ENCODE data around the gene MAMDC2.

Gene MAMDC2

DNA sequence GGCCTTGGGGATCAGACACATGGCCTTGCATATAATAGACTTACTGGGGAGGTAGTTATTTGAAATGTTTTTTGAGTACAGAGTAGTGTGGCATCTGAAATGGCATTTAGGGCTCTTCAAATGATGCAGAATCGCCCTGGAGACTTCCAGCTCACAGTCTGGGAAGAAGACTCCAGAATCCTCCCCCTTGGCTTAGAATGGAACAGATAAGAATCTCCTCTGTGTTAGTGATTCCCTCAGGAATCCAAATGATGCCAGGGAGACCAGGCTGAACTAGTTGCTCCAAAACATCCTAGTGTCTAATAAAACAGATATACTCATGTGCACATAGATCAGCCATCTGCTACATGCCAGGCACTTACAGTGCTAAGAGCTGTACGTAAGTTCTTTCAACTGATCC is 176.6 kb downstream of the MAMDC2 start:
- TF ChIP-seq TOX (CRISPR knock-in tag; IDR thresholded peaks at IDR 0.05; ENCODE audit: borderline replicate concordance) (no peak), ESRRG (CRISPR knock-in tag; IDR thresholded peaks at IDR 0.05) (no peak), TCF4 (CRISPR knock-in tag; IDR thresholded peaks at IDR 0.05; ENCODE audit: borderline replicate concordance) (no peak), RARB (CRISPR knock-in tag; IDR thresholded peaks at IDR 0.05) (no peak), ZC3H10 (CRISPR knock-in tag; IDR thresholded peaks at IDR 0.05) (no peak), ZNF70 (CRISPR knock-in tag; IDR thresholded peaks at IDR 0.05) (no peak), ZFP30 (CRISPR knock-in tag; IDR thresholded peaks at IDR 0.05) (no peak), ZFP3 (CRISPR knock-in tag; IDR thresholded peaks at IDR 0.05) (no peak), GLIS3 (CRISPR knock-in tag; IDR thresholded peaks at IDR 0.05) (no peak), ISL1 (CRISPR knock-in tag; IDR thresholded peaks at IDR 0.05) (no peak)
- TF ChIP-seq, protein P1, sequence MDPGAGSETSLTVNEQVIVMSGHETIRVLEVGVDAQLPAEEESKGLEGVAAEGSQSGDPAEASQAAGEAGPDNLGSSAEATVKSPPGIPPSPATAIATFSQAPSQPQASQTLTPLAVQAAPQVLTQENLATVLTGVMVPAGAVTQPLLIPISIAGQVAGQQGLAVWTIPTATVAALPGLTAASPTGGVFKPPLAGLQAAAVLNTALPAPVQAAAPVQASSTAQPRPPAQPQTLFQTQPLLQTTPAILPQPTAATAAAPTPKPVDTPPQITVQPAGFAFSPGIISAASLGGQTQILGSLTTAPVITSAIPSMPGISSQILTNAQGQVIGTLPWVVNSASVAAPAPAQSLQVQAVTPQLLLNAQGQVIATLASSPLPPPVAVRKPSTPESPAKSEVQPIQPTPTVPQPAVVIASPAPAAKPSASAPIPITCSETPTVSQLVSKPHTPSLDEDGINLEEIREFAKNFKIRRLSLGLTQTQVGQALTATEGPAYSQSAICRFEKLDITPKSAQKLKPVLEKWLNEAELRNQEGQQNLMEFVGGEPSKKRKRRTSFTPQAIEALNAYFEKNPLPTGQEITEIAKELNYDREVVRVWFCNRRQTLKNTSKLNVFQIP (CRISPR knock-in tag; IDR thresholded peaks at IDR 0.05; ENCODE audit: borderline replicate concordance, low read depth) = no peak
- TF ChIP-seq, protein P2, sequence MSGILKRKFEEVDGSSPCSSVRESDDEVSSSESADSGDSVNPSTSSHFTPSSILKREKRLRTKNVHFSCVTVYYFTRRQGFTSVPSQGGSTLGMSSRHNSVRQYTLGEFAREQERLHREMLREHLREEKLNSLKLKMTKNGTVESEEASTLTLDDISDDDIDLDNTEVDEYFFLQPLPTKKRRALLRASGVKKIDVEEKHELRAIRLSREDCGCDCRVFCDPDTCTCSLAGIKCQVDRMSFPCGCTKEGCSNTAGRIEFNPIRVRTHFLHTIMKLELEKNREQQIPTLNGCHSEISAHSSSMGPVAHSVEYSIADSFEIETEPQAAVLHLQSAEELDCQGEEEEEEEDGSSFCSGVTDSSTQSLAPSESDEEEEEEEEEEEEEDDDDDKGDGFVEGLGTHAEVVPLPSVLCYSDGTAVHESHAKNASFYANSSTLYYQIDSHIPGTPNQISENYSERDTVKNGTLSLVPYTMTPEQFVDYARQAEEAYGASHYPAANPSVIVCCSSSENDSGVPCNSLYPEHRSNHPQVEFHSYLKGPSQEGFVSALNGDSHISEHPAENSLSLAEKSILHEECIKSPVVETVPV (CRISPR knock-in tag; IDR thresholded peaks at IDR 0.05) = no peak
- TF ChIP-seq, protein P3, sequence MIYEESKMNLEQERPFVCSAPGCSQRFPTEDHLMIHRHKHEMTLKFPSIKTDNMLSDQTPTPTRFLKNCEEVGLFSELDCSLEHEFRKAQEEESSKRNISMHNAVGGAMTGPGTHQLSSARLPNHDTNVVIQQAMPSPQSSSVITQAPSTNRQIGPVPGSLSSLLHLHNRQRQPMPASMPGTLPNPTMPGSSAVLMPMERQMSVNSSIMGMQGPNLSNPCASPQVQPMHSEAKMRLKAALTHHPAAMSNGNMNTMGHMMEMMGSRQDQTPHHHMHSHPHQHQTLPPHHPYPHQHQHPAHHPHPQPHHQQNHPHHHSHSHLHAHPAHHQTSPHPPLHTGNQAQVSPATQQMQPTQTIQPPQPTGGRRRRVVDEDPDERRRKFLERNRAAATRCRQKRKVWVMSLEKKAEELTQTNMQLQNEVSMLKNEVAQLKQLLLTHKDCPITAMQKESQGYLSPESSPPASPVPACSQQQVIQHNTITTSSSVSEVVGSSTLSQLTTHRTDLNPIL (CRISPR knock-in tag; IDR thresholded peaks at IDR 0.05; ENCODE audit: low read depth) = no peak
- ATAC-seq = peak; percentile 78

DNA sequence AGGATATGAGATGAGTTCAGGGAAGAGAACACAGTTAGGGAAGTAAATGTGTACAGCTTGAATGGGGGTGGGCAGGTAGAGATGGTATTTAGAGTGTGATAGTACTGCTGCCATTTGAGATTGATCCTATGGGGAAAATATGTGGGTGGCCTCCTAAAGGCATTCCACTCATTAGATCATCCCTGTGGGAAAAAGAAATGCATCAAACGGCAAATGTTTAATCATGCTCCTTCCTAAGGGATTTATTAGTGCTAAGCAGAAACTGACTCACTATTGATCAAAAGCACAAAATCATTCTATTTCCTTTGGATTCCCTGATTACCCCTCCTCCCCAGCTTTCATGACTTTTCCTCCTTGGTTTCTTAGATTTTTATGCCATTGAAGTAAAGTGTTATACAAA is 178.7 kb downstream of the MAMDC2 start:
- ATAC-seq = no peak
- no peak for TF ChIP-seq OSR1 (CRISPR knock-in tag; IDR thresholded peaks at IDR 0.05)
- TF ChIP-seq, protein P1 (CRISPR knock-in tag; IDR thresholded peaks at IDR 0.05; ENCODE audit: borderline replicate concordance, low read depth) = no peak
- TF ChIP-seq TCF4 (CRISPR knock-in tag; IDR thresholded peaks at IDR 0.05; ENCODE audit: borderline replicate concordance) = no peak
- TF ChIP-seq, protein P2 (CRISPR knock-in tag; IDR thresholded peaks at IDR 0.05) = no peak
- TF ChIP-seq, protein P4, sequence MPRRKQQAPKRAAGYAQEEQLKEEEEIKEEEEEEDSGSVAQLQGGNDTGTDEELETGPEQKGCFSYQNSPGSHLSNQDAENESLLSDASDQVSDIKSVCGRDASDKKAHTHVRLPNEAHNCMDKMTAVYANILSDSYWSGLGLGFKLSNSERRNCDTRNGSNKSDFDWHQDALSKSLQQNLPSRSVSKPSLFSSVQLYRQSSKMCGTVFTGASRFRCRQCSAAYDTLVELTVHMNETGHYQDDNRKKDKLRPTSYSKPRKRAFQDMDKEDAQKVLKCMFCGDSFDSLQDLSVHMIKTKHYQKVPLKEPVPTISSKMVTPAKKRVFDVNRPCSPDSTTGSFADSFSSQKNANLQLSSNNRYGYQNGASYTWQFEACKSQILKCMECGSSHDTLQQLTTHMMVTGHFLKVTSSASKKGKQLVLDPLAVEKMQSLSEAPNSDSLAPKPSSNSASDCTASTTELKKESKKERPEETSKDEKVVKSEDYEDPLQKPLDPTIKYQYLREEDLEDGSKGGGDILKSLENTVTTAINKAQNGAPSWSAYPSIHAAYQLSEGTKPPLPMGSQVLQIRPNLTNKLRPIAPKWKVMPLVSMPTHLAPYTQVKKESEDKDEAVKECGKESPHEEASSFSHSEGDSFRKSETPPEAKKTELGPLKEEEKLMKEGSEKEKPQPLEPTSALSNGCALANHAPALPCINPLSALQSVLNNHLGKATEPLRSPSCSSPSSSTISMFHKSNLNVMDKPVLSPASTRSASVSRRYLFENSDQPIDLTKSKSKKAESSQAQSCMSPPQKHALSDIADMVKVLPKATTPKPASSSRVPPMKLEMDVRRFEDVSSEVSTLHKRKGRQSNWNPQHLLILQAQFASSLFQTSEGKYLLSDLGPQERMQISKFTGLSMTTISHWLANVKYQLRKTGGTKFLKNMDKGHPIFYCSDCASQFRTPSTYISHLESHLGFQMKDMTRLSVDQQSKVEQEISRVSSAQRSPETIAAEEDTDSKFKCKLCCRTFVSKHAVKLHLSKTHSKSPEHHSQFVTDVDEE (CRISPR knock-in tag; IDR thresholded peaks at IDR 0.05) = no peak
- TF ChIP-seq, protein P5, sequence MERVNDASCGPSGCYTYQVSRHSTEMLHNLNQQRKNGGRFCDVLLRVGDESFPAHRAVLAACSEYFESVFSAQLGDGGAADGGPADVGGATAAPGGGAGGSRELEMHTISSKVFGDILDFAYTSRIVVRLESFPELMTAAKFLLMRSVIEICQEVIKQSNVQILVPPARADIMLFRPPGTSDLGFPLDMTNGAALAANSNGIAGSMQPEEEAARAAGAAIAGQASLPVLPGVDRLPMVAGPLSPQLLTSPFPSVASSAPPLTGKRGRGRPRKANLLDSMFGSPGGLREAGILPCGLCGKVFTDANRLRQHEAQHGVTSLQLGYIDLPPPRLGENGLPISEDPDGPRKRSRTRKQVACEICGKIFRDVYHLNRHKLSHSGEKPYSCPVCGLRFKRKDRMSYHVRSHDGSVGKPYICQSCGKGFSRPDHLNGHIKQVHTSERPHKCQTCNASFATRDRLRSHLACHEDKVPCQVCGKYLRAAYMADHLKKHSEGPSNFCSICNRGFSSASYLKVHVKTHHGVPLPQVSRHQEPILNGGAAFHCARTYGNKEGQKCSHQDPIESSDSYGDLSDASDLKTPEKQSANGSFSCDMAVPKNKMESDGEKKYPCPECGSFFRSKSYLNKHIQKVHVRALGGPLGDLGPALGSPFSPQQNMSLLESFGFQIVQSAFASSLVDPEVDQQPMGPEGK (CRISPR knock-in tag; IDR thresholded peaks at IDR 0.05; ENCODE audit: borderline replicate concordance) = no peak
- no peak for TF ChIP-seq ZNF70 (CRISPR knock-in tag; IDR thresholded peaks at IDR 0.05)
- no peak for TF ChIP-seq SNAI2 (CRISPR knock-in tag; IDR thresholded peaks at IDR 0.05)
- TF ChIP-seq BACH2 (CRISPR knock-in tag; IDR thresholded peaks at IDR 0.05; ENCODE audit: borderline replicate concordance) = no peak
- TF ChIP-seq ESRRG (CRISPR knock-in tag; IDR thresholded peaks at IDR 0.05) = no peak
- TF ChIP-seq ARNTL (CRISPR knock-in tag; IDR thresholded peaks at IDR 0.05; ENCODE audit: borderline replicate concordance, low read depth) = no peak
- TF ChIP-seq GLIS3 (CRISPR knock-in tag; IDR thresholded peaks at IDR 0.05) = no peak
- no peak for TF ChIP-seq ISL1 (CRISPR knock-in tag; IDR thresholded peaks at IDR 0.05)
- TF ChIP-seq CSDC2 (CRISPR knock-in tag; IDR thresholded peaks at IDR 0.05) = no peak

Data from SK-N-SH treated with all-trans-retinoic acid at 6 μM for 48 hours (cell line).